Measurements from ENCODE around the gene STAP2. TPM values are rescaled to one million over a fixed set of nuclear protein-coding genes. Genes with fewer than 3 reads are reported as not detected.

STAP2 gene
- total and polyA plus RNA-seq, 2 donors (not counting 3 experiments of a cell fraction or from before 2014, with no cell fraction given): 12.2 to 21.7 TPM

- Histone ChIP-seq H3K4me3 (replicated peaks in 1 of 3; ENCODE audit: insufficient read depth in 1 of 3, low read depth in 1 of 3, low read length in 3 of 3) (no peak overlapping the region), H3K9me1 (replicated peaks; ENCODE audit: control insufficient read depth, extremely low read depth, insufficient read depth, low read length) (no peaks in the 10 kb centered on the region), H2AFZ (ENCODE audit: low read depth, low read length) (no peak overlapping the region), H3K79me2 (ENCODE audit: control insufficient read depth, insufficient read depth, low read length) (no peaks in the 10 kb centered on the region), H3K27ac (ENCODE audit: insufficient read depth, low read depth, low read length) (no peak overlapping the region), H3K9me3 (replicated peaks; ENCODE audit: control insufficient read depth, insufficient read depth, low read length) (no peaks in the 10 kb centered on the region), H3K4me2 (ENCODE audit: insufficient read depth, low read length) (no peak overlapping the region), H3K9ac (replicated peaks; ENCODE audit: extremely low read depth, insufficient read depth, low read length) (no peak overlapping the region), H4K20me1 (replicated peaks; ENCODE audit: control insufficient read depth, extremely low read depth, insufficient read depth, low read length) (no peaks in the 10 kb centered on the region), H3K4me1 (ENCODE audit: control insufficient read depth, extremely low read depth, insufficient read depth, low read length) (no peaks in the 10 kb centered on the region), H3K36me3 (ENCODE audit: control insufficient read depth in 2 of 2, extremely low read depth in 1 of 2, insufficient read depth in 2 of 2, low read length in 2 of 2) (peaks cover 0 to 4% of the 10 kb centered on the region in 2 experiments), H3K27me3 (ENCODE audit: control insufficient read depth in 2 of 2, insufficient read depth in 2 of 2, low read length in 2 of 2) (no peaks in the 10 kb centered on the region)
- FAIRE-seq (no peak), DNase-seq (ENCODE audit: low read depth, low spot score) (no peak)
- intact Hi-C loops (cut with micrococcal nuclease) (loop anchor here (10.0 kb wide), 1 partner anchor 856 kb away; no protein-coding TSS in a partner anchor), dilution Hi-C loops (cut with MboI; ENCODE audit: extremely low pct_ligation_motif_present, low sequenced_read_pairs) (no loop called here)
- ChIA-PET CTCF (interaction anchor here (1.6 to 1.7 kb wide), 2 partner anchors 10 to 24 kb away, joined by 5 read pairs; partner anchors contain the start of gene MPND), POLR2A (interaction anchor here (0.6 to 1.1 kb wide), 3 partner anchors 12 to 137 kb away, joined by 3 to 5 read pairs (median 5); no protein-coding TSS in a partner anchor)
- TF ChIP-seq POLR2AphosphoS5 (IDR thresholded peaks at IDR 0.05; ENCODE audit: insufficient read depth, low read depth, low read length) (no peak), JUN (IDR thresholded peaks at IDR 0.05; ENCODE audit: borderline replicate concordance, insufficient read depth, insufficient read length, low read depth) (no peak), GATA2 (IDR thresholded peaks at IDR 0.05; ENCODE audit: insufficient read depth, insufficient read length, low read depth, low read length) (no peak), MYC (IDR thresholded peaks at IDR 0.05; ENCODE audit: low read depth, low read length) (no peak), EZH2 (IDR thresholded peaks at IDR 0.05; ENCODE audit: borderline replicate concordance, low read depth, low read length, severe bottlenecking) (no peak), MAX (IDR thresholded peaks at IDR 0.05; ENCODE audit: insufficient read depth, insufficient read length) (no peak), FOS (IDR thresholded peaks at IDR 0.05; ENCODE audit: borderline replicate concordance, insufficient read depth, low read length) (no peak), CTCF (IDR thresholded peaks at IDR 0.05; ENCODE audit: extremely low read depth in 1 of 2, insufficient read depth in 1 of 2, low read depth in 1 of 2, low read length in 2 of 2) (no peak), POLR2A (IDR thresholded peaks at IDR 0.05; ENCODE audit: low read depth, low read length) (no peak)
- no TSS peak for BruUV-seq (replicated peaks)
These were observed 19.4 kb downstream of the STAP2 start for GRCh38 chr19:4319067-4319718.
